GM12878 (cell line): ENCODE results near the gene PLD5.

Experiments used
- ATF2 ChIP-seq: IDR thresholded peaks from 2 replicates; pipeline ENCODE4 v1.6.1; 2012; ENCODE audit warnings: low read length, inconsistent platforms
- BCLAF1 ChIP-seq: fragments of 450-650 bp; IDR thresholded peaks from 2 replicates; pipeline ENCODE4 v1.6.1; 2017; ENCODE audit warnings: antibody characterized with exemption, mild to moderate bottlenecking, moderate library complexity
- CHD4 ChIP-seq: fragments of 200-600 bp; sonication (generic); IDR thresholded peaks from 2 replicates; pipeline ENCODE4 v1.6.1; 2016; ENCODE audit warnings: mild to moderate bottlenecking
- CTCF ChIP-seq, 3 experiments: IDR thresholded peaks in 2 of 3; conservative IDR thresholded peaks in 1 of 3; 2 replicates each; pipeline ENCODE4 v1.5.1; 2011; ENCODE audit warnings: low read depth in 3 of 3, low read length in 3 of 3, mild to moderate bottlenecking in 3 of 3, control low read depth in 2 of 3, moderate library complexity in 2 of 3, inconsistent platforms in 1 of 3, mixed read lengths in 1 of 3; ENCODE audit not compliant: control insufficient read depth in 2 of 3, insufficient read depth in 1 of 3; ENCODE audit errors: extremely low read depth in 1 of 3
- EGR1 ChIP-seq, 2 experiments: IDR thresholded peaks; 1 replicate in 1 of 2; 2 replicates in 1 of 2; pipeline ENCODE4 v1.6.1; 2011 to 2012; ENCODE audit warnings: low read depth in 2 of 2, low read length in 2 of 2, borderline replicate concordance in 1 of 2, mild to moderate bottlenecking in 1 of 2, moderate library complexity in 1 of 2
- EZH2 ChIP-seq: IDR thresholded peaks from 2 replicates; pipeline ENCODE4 v1.6.1; 2012; ENCODE audit warnings: low read depth, mild to moderate bottlenecking, control low read depth, inconsistent platforms, low read length, borderline replicate concordance; ENCODE audit not compliant: control insufficient read depth
- MYB ChIP-seq: fragments of 150-350 bp; IDR thresholded peaks from 2 replicates; pipeline ENCODE4 v1.6.1; 2014; ENCODE audit warnings: mild to moderate bottlenecking, low read depth, low read length, borderline replicate concordance
- POLR2AphosphoS5 ChIP-seq: IDR thresholded peaks from 2 replicates; pipeline ENCODE4 v1.6.1; 2011; ENCODE audit warnings: mild to moderate bottlenecking, low read length, inconsistent platforms
- SPI1 ChIP-seq: IDR thresholded peaks from 2 replicates; pipeline ENCODE4 v1.6.1; 2011; ENCODE audit warnings: low read depth, mild to moderate bottlenecking, low read length, moderate library complexity, borderline replicate concordance; ENCODE audit not compliant: insufficient read depth
- SREBF2 ChIP-seq: IDR thresholded peaks from 2 replicates; pipeline ENCODE4 v1.6.1; 2012; ENCODE audit warnings: mild to moderate bottlenecking, low read length
- TCF12 ChIP-seq: IDR thresholded peaks from 2 replicates; pipeline ENCODE4 v1.6.1; 2011; ENCODE audit warnings: low read depth, mild to moderate bottlenecking, low read length
- YY1 ChIP-seq: IDR thresholded peaks from 2 replicates; pipeline ENCODE4 v1.6.1; 2011; ENCODE audit warnings: low read depth, mild to moderate bottlenecking, low read length
- TF ChIP-seq, protein P1 (sequence below): IDR thresholded peaks from 2 replicates; pipeline ENCODE4 v1.6.1; 2012; ENCODE audit warnings: low read depth, low read length, improper control_type of control experiment

GRCh38 chr1:242184955-242185354 is 339.5 kb downstream of the PLD5 start:
- no peak for TF ChIP-seq SPI1
- TF ChIP-seq EZH2: no peak
- TF ChIP-seq SREBF2: no peak
- no peak for TF ChIP-seq TCF12
- TF ChIP-seq ATF2: no peak
- TF ChIP-seq EGR1 (IDR thresholded peaks at IDR 0.05; ENCODE audit: borderline replicate concordance in 1 of 2, low read depth in 2 of 2, low read length in 2 of 2): no peak
- no peak for TF ChIP-seq CHD4
- no peak for TF ChIP-seq MYB
- TF ChIP-seq BCLAF1: no peak
- no peak for TF ChIP-seq CTCF (IDR thresholded peaks at IDR 0.05 in 2 of 3, conservative IDR thresholded peaks at IDR 0.05 in 1 of 3; ENCODE audit: control insufficient read depth in 2 of 3, extremely low read depth in 1 of 3, insufficient read depth in 1 of 3, low read depth in 3 of 3, low read length in 3 of 3)
- TF ChIP-seq, protein P1, sequence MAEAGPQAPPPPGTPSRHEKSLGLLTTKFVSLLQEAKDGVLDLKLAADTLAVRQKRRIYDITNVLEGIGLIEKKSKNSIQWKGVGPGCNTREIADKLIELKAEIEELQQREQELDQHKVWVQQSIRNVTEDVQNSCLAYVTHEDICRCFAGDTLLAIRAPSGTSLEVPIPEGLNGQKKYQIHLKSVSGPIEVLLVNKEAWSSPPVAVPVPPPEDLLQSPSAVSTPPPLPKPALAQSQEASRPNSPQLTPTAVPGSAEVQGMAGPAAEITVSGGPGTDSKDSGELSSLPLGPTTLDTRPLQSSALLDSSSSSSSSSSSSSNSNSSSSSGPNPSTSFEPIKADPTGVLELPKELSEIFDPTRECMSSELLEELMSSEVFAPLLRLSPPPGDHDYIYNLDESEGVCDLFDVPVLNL: no peak
- TF ChIP-seq YY1: no peak
- TF ChIP-seq POLR2AphosphoS5: no peak
